Left ventricle myocardium inferior (tissue), 1 donor: Measurements from ENCODE around the gene TMEM184B. TPM values are rescaled to one million over a fixed set of nuclear protein-coding genes. Genes with fewer than 3 reads are reported as not detected.
A peak's percentile ranks its signal among the peaks of the same experiment; 100 is the strongest.

Experiments used
- DNase-seq: peaks from one replicate; pipeline ENCODE4 v3.0.0-alpha.2; 2020
- H3K27ac ChIP-seq: fragments of 200-600 bp; replicated peaks from 2 replicates; pipeline ENCODE4 v1.8.0; 2021
- H3K27me3 ChIP-seq: fragments of 200-600 bp; 2 replicates; pipeline ENCODE4 v1.8.0; 2021; ENCODE audit warnings: low read depth
- H3K36me3 ChIP-seq: fragments of 200-600 bp; 2 replicates; pipeline ENCODE4 v1.8.0; 2021
- H3K4me1 ChIP-seq: fragments of 200-600 bp; 2 replicates; pipeline ENCODE4 v1.8.0; 2021
- H3K4me3 ChIP-seq: fragments of 200-600 bp; 2 replicates; pipeline ENCODE4 v1.8.0; 2021; ENCODE audit warnings: mild to moderate bottlenecking, moderate library complexity
- H3K9me3 ChIP-seq: fragments of 200-600 bp; replicated peaks from 2 replicates; pipeline ENCODE4 v1.8.0; 2021
- intact Hi-C: fragments of 100-400 bp; cut with micrococcal nuclease; formaldehyde crosslinking; loops from one replicate; pipeline ENCODE4 v1.11.0; 2022
- total RNA-seq: library from RNA; stranded (reverse); fragmentation: NEBNext Ultra II Directional; extraction: Animal tissue kit (Norgen Biotek cat#: 25700); gene quantifications from one replicate; pipeline ENCODE4 v1.2.1, GENCODE V29; 2021
- TF ChIP-seq, protein P1 (sequence below): fragments of 200-600 bp; IDR thresholded peaks from 2 replicates; pipeline ENCODE4 v1.8.0; 2021; ENCODE audit warnings: antibody characterized with exemption, mild to moderate bottlenecking, borderline replicate concordance
- donor health status: DM: no; HTN: yes; CAD: no; lungs with severe emphysema.

The TMEM184B gene
- total RNA-seq, 1 donor from 2014 or later: 50.6 TPM

DNA sequence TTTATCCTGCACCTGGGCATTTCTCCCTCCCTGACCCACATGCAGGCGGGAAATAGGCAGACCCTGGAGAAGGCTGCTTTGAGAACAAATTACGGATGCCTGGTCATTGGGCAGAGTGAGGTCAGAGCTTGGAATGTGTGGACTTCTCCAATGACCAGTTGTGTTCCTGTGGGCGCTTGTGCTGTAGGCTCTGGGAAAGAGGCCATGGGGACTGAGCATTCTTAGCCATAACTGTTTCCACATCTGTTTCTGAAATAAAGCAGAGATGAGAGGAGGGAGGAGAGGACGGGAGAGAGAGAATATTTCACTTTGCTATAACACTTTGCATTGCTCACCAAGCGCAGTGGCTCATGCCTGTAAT lies 11.2 kb upstream of the TMEM184B start:
- Histone ChIP-seq H3K36me3 (peaks cover 7% of the 10 kb centered on the region), H3K27ac (peak overlapping the region; percentile 75), H3K4me3 (no peak overlapping the region), H3K27me3 (no peaks in the 10 kb centered on the region), H3K4me1 (peaks cover 27% of the 10 kb centered on the region), H3K9me3 (no peaks in the 10 kb centered on the region)
- intact Hi-C loops: no loop called here
- TF ChIP-seq, protein P1, sequence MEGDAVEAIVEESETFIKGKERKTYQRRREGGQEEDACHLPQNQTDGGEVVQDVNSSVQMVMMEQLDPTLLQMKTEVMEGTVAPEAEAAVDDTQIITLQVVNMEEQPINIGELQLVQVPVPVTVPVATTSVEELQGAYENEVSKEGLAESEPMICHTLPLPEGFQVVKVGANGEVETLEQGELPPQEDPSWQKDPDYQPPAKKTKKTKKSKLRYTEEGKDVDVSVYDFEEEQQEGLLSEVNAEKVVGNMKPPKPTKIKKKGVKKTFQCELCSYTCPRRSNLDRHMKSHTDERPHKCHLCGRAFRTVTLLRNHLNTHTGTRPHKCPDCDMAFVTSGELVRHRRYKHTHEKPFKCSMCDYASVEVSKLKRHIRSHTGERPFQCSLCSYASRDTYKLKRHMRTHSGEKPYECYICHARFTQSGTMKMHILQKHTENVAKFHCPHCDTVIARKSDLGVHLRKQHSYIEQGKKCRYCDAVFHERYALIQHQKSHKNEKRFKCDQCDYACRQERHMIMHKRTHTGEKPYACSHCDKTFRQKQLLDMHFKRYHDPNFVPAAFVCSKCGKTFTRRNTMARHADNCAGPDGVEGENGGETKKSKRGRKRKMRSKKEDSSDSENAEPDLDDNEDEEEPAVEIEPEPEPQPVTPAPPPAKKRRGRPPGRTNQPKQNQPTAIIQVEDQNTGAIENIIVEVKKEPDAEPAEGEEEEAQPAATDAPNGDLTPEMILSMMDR: no peak
- DNase-seq: no peak

DNA sequence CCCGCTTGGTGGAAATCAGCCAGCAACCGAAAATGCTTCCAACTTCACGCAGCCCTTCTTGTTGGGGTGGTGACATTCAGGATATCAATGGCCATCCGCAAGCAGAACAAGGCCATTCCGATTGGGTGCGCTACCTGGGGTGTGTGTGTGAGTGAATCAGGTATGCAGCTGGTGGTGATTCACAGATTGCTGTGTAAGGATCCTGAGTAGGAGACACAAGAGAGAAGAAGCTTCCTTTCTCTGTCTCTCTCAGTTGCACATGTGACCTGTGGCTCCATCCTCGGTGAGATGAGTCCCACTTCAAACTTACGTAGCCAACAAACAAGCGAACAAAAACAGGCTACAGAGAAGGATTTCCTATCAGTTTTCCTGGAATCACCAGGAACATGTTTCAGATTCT lies 9.6 kb upstream of the TMEM184B start:
- H3K9me3 ChIP-seq: no peaks in the 10 kb centered on the region
- H3K27ac ChIP-seq: no peak overlapping the region
- H3K36me3 ChIP-seq: no peaks in the 10 kb centered on the region
- H3K27me3 ChIP-seq: no peaks in the 10 kb centered on the region
- no peak overlapping the region for H3K4me3 ChIP-seq
- DNase-seq: no peak
- intact Hi-C loops: no loop called here
- peaks cover 27% of the 10 kb centered on the region for H3K4me1 ChIP-seq
- TF ChIP-seq, protein P1: no peak

DNA sequence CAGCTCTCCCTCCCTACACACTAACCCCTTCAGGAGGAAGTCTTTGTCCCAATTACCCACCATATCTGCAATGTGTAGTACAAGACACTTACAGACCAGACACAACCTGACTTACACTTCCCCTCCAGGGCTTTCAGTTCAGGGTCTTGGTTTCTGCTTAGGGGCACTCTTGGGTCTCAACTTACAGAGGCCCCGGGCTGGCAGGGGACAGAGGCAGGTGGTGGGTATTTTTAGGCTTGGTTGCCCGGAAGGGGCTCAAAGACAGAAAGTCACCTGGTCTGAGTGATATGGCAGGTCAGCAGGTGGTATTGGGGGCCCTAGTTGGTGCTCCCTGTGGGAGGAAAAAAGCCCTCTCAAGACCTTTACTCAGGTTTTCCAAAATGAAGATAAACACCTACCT lies 3.4 kb upstream of the TMEM184B start:
- Histone ChIP-seq H3K27ac (no peak overlapping the region), H3K4me3 (no peak overlapping the region), H3K36me3 (no peaks in the 10 kb centered on the region), H3K9me3 (no peaks in the 10 kb centered on the region), H3K27me3 (no peaks in the 10 kb centered on the region), H3K4me1 (peaks cover 25% of the 10 kb centered on the region)
- intact Hi-C loops: no loop called here
- DNase-seq: no peak
- TF ChIP-seq, protein P1: no peak

DNA sequence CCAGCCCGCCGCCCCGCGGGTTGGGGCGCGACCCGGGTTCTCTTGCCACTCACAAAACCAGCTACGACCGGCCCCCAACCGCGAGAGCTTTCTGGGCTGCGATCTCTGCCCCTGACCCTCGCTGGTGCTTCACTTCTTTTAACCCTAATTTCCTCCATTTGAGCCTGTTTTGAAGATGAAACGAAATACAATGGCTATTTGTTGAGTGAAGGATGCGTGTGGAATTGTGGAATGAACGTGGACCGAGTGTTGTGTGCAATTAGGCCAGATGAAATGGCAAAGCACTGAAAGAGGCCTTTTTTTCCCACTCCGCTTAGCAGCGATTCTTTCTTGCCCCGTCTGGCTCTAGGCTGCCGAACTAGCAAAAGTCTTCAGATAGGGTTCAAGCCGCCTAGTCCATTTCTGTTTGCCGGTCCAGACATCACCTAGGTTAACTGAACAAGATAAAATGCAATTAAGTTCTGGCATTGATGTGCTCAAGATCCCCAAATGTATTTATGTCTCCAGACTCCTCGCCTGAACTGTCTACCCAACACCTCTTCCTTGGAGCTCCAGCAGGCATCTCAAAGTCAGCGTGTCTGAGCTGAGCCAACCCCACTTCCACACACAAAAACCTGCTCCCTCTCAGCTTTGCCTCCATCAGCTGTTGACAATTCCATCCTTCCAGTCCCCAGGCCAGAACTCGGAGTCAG lies 471 bp upstream of the TMEM184B start:
- no peak for DNase-seq
- Histone ChIP-seq H3K9me3 (no peaks in the 10 kb centered on the region), H3K4me1 (peaks cover 54% of the 10 kb centered on the region), H3K36me3 (no peaks in the 10 kb centered on the region), H3K27me3 (no peaks in the 10 kb centered on the region), H3K27ac (peak overlapping the region; percentile 97), H3K4me3 (peak overlapping the region; percentile 100)
- TF ChIP-seq, protein P1: no peak
- intact Hi-C loops: no loop called here

DNA sequence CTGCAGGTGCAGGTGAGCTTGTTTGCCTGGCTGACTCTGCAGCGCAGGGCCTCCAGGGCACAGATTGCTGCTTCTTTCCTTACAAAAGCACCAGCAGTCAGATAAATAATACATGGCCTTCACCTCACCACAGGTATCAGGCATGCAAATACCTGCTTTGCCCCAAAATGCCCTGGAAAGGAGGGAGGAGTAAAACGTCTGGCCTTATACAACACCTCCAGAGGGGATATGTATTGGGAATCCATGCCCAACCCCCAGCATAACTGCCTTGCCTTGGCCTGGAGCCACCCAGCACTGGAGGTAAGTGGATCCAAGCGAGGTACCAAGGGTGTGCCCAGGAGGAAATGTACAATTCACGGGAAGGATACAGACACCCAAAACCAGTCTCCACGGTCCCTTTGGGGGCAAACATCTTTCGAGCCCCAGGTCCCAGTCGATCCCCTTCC lies 860 bp downstream of the TMEM184B start:
- peaks cover 67% of the 10 kb centered on the region for H3K4me1 ChIP-seq
- no peaks in the 10 kb centered on the region for H3K9me3 ChIP-seq
- intact Hi-C loops: no loop called here
- no peaks in the 10 kb centered on the region for H3K27me3 ChIP-seq
- peak overlapping the region; percentile 100 for H3K4me3 ChIP-seq
- TF ChIP-seq, protein P1: no peak
- H3K36me3 ChIP-seq: no peaks in the 10 kb centered on the region
- no peak for DNase-seq
- H3K27ac ChIP-seq: peak overlapping the region; percentile 97
